GM18507 (cell line): ENCODE results near the gene HNRNPF.
A peak's percentile ranks its signal among the peaks of the same experiment; 100 is the strongest.
"Not testable (repeated sequence)": the region's sequence is repeated elsewhere in the genome, so short reads cannot be mapped to it uniquely, and the experiment has no call there.

Experiments used
- DNase-seq: peaks from one replicate; pipeline ENCODE4 v3.0.0; 2011; ENCODE audit warnings: low read depth; ENCODE audit not compliant: insufficient read length; ENCODE audit errors: extremely low spot score
- FAIRE-seq: peaks from 2 replicates; lab custom pipeline; 2011; peaks lifted over from hg19 to GRCh38; lab: Jason Lieb, UNC

The HNRNPF gene

GRCh38 chr10:43424416-43424815 is 15.4 kb upstream of the HNRNPF start:
- FAIRE-seq (no peak), DNase-seq (no peak)

- DNase-seq, FAIRE-seq: not testable (repeated sequence)
Observed at GRCh38 chr10:43421944-43422343, 13.0 kb upstream of the HNRNPF start.

DNA sequence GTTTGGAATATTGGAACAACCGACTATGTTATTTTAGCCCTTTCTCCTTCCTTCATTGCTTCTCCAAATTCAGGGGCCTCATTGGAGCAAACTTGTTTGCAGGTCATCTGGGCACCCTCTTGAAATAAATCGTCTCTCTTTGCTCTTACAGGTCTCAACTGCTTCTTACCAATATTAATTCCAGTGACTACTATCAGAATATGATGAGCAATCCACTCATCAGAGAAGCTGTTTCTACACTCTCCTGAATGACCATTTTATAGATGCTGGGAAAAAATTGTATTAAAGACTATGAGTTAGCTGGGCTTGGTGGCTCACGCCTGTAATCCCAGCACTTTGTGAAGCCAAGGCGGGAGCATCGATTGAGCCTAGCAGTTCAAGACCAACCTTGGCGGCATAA is 12.5 kb upstream of the HNRNPF start:
- FAIRE-seq (no peak), DNase-seq (no peak)

DNA sequence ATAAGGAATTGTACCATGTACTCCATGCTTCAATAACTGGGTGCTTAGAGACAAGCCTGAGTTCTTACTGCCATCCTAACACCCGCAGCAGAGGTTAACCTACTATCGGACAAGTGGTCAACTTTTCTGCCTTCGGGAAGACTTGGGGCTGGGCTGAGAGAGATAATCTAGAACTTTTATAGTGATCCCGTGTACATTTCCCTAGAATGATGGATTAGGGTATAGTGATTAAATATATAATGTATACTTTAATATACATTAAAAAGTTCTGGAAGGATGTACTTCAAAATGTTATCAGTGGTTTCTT is 12.2 kb upstream of the HNRNPF start:
- no peak for FAIRE-seq
- DNase-seq, result no peak

GRCh38 chr10:43420369-43421200 is 11.6 kb upstream of the HNRNPF start:
- DNase-seq (no peak), FAIRE-seq (peak; percentile 78)

GRCh38 chr10:43419997-43420368 is 11.0 kb upstream of the HNRNPF start:
- no peak for DNase-seq
- FAIRE-seq, result no peak

- DNase-seq (no peak), FAIRE-seq (peak; percentile 90)
Observed at GRCh38 chr10:43417950-43418768, 9.2 kb upstream of the HNRNPF start.

DNA sequence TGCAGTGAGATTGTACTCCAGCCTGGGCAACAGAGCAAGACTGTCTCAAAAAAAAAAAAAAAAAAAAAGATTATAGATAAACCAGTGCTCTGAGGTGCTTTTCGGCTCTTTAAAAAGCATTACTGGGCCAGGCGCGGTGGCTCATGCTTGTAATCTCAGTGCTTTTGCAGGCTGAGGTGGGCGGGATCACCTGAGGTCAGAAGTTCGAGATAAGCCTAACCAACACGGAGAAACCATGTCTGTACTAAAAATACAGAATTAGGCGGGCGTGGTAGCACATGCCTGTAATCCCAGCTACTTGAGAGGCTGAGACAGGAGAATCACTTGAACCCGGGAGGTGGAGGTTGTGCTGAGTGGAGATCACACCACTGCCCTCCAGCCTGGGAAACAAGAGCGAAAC is 6.6 kb upstream of the HNRNPF start:
- no peak for DNase-seq

GRCh38 chr10:43411536-43411935 is 2.5 kb upstream of the HNRNPF start:
- FAIRE-seq, result no peak
- DNase-seq, result no peak

More for the DNA sequence above, 6.6 kb upstream of the HNRNPF start:
- FAIRE-seq, result no peak

GRCh38 chr10:43410345-43410744 is 1.4 kb upstream of the HNRNPF start:
- DNase-seq, result no peak
- no peak for FAIRE-seq

- DNase-seq (no peak), FAIRE-seq (peak; percentile 71)
Observed at GRCh38 chr10:43409385-43410109, 561 bp upstream of the HNRNPF start.

GRCh38 chr10:43408331-43408709 is 666 bp downstream of the HNRNPF start:
- FAIRE-seq (no peak), DNase-seq (no peak)

- peak; percentile 77 for DNase-seq
- FAIRE-seq, result peak; percentile 92
Observed at GRCh38 chr10:43407576-43408330, 1.2 kb downstream of the HNRNPF start.

- DNase-seq (no peak), FAIRE-seq (no peak)
Observed at GRCh38 chr10:43407148-43407575, 1.8 kb downstream of the HNRNPF start.

GRCh38 chr10:43404704-43405084 is 4.3 kb downstream of the HNRNPF start:
- peak; percentile 71 for FAIRE-seq
- DNase-seq, result no peak

- FAIRE-seq, result no peak
- no peak for DNase-seq
Observed at GRCh38 chr10:43403911-43404703, 4.9 kb downstream of the HNRNPF start.

GRCh38 chr10:43402880-43403452 is 6.0 kb downstream of the HNRNPF start:
- DNase-seq (no peak), FAIRE-seq (no peak)

- DNase-seq (no peak), FAIRE-seq (no peak)
Observed at GRCh38 chr10:43402176-43402575, 6.8 kb downstream of the HNRNPF start.

DNA sequence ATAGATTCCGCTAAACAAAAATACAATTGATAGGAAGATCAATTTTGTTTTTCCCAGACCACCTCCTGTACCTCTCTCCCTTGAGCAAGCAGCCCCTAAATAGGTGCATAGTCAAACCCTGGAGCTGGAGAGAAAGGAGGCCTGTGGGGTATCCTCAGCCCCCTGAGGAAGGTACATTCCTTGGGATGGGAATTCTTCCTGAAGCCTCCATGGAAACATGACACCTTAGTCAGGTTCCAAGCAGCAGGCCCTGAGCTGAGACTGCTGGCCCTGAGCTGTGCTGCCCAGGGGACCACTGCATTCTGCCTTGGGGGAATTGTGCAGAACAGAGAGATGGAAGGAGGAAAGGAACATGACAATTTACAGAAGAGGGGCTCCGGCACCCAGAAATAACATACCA is 7.4 kb downstream of the HNRNPF start:
- DNase-seq (no peak), FAIRE-seq (no peak)
